Measurements from ENCODE around the gene PDE7B.

PDE7B gene

GRCh38 chr6:135999393-135999792, 147.9 kb downstream of the PDE7B start:
- TF ChIP-seq CTCF (IDR thresholded peaks at IDR 0.05; ENCODE audit: control insufficient read depth, insufficient read depth, low read depth, low read length, missing control alignments): no peak
- H3K4me3 ChIP-seq (ENCODE audit: control insufficient read depth, low read depth, low read length): no peak overlapping the region
- DNase-seq (ENCODE audit: low read depth): no peak

DNA sequence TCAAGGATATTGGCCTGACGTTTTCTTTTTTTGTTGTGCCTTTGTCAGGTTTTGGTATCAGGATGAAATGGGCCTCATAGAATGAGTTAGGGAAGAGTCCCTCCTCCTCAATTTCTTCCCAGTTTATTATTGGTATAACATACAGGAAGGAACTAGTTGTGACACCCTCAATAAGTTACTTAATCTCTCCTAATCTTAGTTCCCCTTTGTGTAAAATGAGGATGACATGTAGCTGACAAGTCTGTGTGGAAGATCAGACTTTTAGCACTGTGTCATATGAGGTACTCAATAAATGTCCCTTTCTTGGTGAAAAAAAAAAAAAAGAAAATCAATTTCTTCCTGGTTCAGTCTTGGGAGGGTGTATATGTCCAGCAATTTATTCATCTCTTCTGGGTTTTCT, 155.8 kb downstream of the PDE7B start:
- no peak for TF ChIP-seq CTCF (IDR thresholded peaks at IDR 0.05; ENCODE audit: control insufficient read depth, insufficient read depth, low read depth, low read length, missing control alignments)
- no peak for DNase-seq (ENCODE audit: low read depth)

DNA sequence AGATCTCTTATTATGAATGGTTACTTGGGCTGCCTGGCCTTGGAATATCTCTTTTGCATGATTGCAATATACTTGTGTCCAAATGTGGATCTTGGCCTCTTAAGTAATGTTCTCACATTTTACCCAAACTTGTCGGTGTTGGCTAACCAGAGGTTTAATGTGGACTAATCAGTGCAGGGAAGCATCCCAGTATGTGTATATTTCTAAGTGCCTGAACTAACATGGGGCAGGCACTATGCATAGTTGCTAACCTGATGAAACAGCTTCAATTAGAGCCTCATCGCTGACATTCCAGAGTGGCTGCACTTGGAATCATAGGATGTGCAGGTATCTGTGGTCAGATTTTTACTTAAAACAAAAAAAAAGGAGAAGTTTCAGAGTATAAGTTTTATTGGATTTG, 160.0 kb downstream of the PDE7B start:
- no peak overlapping the region for H3K4me3 ChIP-seq (ENCODE audit: control insufficient read depth, low read depth, low read length)
- no peak for TF ChIP-seq CTCF (IDR thresholded peaks at IDR 0.05; ENCODE audit: control insufficient read depth, insufficient read depth, low read depth, low read length, missing control alignments)
- no peak for DNase-seq (ENCODE audit: low read depth)

More for the DNA sequence above, 155.8 kb downstream of the PDE7B start:
- no peak overlapping the region for H3K4me3 ChIP-seq (ENCODE audit: control insufficient read depth, low read depth, low read length)

GRCh38 chr6:136012198-136012887, 160.8 kb downstream of the PDE7B start:
- no peak for TF ChIP-seq CTCF (IDR thresholded peaks at IDR 0.05; ENCODE audit: control insufficient read depth, insufficient read depth, low read depth, low read length, missing control alignments)
- H3K4me3 ChIP-seq (ENCODE audit: control insufficient read depth, low read depth, low read length): peak overlapping the region; percentile 8
- no peak for DNase-seq (ENCODE audit: low read depth)

DNA sequence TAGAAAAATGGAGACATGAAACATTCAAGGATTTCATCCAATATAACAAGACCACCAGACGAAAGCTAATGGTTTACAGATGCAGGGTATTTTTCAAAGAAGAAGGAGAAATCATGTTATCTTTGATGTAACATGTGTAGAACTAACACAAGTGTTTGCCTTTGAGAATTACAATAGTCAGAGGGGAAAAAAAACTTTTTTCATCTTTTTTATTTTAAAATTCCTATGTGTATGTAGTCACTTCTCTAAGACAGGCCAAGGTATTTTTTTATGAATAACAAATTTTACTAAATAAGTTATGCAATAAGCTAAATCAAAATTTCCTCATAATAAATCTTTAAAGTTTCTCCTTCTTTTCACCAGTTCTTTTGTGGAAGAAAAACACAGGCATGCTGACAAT, 161.4 kb downstream of the PDE7B start:
- DNase-seq (ENCODE audit: low read depth): no peak
- TF ChIP-seq CTCF (IDR thresholded peaks at IDR 0.05; ENCODE audit: control insufficient read depth, insufficient read depth, low read depth, low read length, missing control alignments): no peak

GRCh38 chr6:136014454-136015437, 163.2 kb downstream of the PDE7B start:
- H3K4me3 ChIP-seq (ENCODE audit: control insufficient read depth, low read depth, low read length): no peak overlapping the region; the same call in 1 of the 2 replicates
- TF ChIP-seq CTCF (IDR thresholded peaks at IDR 0.05; ENCODE audit: control insufficient read depth, insufficient read depth, low read depth, low read length, missing control alignments): no peak
- DNase-seq (ENCODE audit: low read depth): peak; percentile 98

More for the DNA sequence above, 161.4 kb downstream of the PDE7B start:
- no peak overlapping the region for H3K4me3 ChIP-seq (ENCODE audit: control insufficient read depth, low read depth, low read length)

Data from AG09309 (cell line).